H1 (cell line): ENCODE results near the gene DNAH8. TPM values are rescaled to one million over a fixed set of nuclear protein-coding genes. Genes with fewer than 3 reads are reported as not detected.

Experiments used
- KDM5A ChIP-seq: fragments of 200-600 bp; IDR thresholded peaks from 2 replicates; pipeline ENCODE4 v1.7.1; 2012; ENCODE audit warnings: mild to moderate bottlenecking, low read length, inconsistent platforms, mixed read lengths
- polyA plus RNA-seq, 7 experiments: library from polyadenylated mRNA; depleted of rRNA in 3 of 7; stranded (reverse) in 5 of 7; unstranded in 2 of 7; fragments of >200 nt in 5 of 7; fragments of 200-250 nt in 2 of 7; gene quantifications; 1 replicate in 5 of 7; 2 replicates in 1 of 7; 4 replicates in 1 of 7; pipeline versions ENCODE4 v1.2.1 to v1.2.3, GENCODE V29; 2011 to 2013; ENCODE audit warnings: missing spikeins in 2 of 7, mixed read lengths in 2 of 7
- total RNA-seq: library from RNA; stranded (reverse); fragmentation: NEBNext Ultra II Directional; extraction: Animal tissue kit (Norgen Biotek cat#: 25700); gene quantifications from 2 replicates; pipeline ENCODE4 v1.2.1, GENCODE V29; 2021

DNAH8 gene
- total and polyA plus RNA-seq, 2 of the 8 experiments (the other 6 are each of a cell fraction or from before 2014, with no cell fraction given), result under 0.01 TPM; not detected in 1

- no peak for TF ChIP-seq KDM5A
Observed at GRCh38 chr6:39065561-39065960, 350.4 kb downstream of the DNAH8 start (continued).
